GM19193 (cell line): ENCODE measurements around the gene UBTD1.

Experiments used
- POLR2A ChIP-seq: IDR thresholded peaks from 4 replicates; pipeline ENCODE4 v1.6.1; 2011; ENCODE audit not compliant: insufficient read depth, insufficient read length; ENCODE audit errors: extremely low read depth

The UBTD1 gene

DNA sequence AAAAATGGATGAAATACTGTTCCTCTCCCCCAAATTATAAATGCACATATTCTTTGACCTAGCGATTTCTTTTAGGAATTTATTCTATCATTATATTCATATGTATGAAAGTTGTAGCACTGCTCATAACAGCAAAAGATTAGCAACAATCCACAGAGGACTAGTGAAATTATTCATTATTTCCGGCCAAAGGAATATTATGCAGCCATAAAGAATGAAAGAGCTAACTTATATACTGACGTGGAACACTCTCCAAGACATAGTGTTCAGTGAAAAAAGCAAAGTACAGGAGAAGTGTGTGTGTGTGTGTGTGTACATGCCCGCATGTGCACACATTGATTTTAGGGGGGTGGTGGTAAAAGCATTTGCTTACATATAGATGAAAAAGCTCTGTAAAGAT, 23.8 kb upstream of the UBTD1 start:
- no peak for TF ChIP-seq POLR2A

DNA sequence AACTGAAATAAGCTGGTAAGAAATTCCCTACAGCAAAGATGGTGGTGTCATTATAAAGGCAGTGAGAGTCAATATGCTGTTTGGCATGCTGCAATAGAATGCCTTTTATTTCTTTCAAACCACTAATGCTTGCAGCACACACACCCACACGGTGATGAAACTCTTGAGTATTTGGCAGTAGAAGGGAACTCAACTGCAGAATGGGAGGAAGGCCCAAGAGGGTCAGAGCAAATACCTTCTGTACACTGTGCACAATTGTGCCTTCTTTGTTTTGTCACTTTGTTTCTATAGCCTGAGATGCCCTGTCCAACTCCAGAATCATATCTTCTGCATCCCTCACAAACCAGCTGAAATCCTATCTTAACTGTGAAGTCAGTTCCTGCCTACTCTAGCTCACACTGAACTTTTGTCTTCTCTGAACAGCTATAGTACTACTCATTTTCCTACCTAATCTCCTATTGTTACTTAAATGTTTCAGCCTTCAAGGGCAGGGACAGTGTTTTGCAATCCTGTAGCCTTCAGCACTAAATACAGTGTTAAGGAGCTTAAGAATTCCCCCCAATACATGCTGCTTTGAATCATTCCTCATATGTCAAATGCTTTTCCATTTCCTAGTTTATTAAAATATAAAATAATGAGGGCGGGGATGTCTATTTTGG, 22.7 kb upstream of the UBTD1 start:
- no peak for TF ChIP-seq POLR2A

DNA sequence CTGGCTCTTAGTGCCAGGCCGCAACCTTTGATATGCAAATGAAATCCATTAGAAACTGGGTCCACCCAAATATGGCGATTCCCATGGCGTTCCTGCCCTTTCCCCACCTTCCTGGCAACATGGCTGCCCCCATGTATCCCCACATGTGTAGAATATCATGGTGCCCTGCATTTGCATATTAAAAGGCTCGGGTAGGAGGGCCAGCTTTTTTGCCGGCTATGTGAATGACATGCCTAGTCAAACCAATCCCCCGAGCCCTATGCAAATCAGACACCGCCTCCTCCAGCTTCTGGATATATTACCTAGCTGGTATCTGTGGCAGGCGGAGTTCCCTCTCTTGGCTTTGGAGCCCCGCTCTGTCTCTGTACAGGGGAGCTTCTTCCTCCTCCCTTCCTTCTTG, 18.8 kb upstream of the UBTD1 start:
- TF ChIP-seq POLR2A: no peak

DNA sequence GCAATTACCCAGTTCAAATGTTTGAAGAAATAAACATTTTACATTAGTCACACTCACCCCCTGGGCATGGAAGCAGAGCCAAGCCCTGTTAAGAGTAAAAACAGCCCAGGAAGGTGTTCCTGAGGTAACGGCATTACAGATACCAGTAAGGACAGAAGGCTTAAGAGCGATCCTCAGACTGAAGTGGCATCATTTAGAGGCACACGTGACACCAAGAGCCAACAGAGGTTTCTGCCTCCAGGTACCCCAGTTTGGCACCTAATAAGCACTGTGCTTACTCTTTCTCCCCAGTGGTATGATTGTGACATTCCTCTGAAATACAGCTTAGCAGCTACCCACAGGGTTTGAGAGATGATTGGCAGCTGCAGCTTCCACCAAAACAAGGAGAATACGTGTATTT, 17.7 kb upstream of the UBTD1 start:
- TF ChIP-seq POLR2A: no peak

DNA sequence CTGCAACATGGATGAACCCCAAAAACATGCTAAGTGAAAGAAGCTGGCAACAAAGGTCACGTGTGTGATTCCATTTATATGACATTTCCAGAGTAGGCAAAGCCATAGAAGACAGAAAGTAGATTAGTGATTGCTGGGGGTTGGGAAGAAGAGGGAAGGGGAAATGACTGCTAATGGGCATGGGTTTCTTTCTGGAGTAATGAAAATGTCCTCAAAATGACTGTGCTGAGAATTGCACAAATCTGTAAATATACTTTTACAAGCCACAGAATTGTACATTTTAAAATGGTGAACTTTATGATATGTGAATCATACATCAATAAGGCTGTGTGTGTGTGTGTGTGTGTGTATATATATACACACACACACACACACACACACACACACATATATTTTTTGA, 16.3 kb upstream of the UBTD1 start:
- no peak for TF ChIP-seq POLR2A

DNA sequence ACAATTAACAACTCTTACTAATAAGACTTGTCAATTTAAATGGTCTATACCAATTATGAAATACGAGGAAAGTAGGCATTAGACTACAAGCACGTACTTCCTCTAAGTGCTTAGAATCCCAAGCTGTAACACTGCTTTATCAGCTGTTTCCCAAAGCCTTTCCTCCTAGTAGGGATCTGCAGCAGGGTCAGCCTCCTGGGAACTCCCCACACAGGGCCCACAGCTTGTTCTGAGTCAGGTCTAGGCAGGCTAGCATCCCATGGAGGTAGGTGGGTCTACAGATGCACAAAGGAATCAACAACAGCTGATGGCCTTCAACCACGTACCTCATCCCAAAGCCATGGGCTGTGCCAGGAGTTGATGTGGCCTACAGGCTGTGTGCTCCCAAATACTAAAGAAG, 15.2 kb upstream of the UBTD1 start:
- TF ChIP-seq POLR2A: no peak

DNA sequence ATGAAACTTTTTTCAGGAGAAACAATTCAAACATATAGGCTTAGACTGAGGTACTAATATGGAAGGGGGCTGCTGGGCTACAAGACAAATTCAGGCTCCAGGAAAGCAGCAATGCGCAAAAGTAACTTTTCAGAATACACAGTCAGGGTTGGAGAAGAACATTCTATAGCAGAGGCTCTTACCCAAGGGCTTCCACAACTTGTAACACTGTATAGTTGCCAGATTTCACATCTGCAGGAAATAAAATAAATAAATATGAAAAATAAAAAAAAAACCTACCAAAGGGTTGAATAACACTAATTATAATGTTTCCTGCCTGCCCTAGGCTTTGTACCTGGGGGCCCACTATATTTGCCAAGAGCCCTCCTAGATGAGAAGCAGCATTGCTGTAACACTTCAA, 14.8 kb upstream of the UBTD1 start:
- TF ChIP-seq POLR2A: no peak

DNA sequence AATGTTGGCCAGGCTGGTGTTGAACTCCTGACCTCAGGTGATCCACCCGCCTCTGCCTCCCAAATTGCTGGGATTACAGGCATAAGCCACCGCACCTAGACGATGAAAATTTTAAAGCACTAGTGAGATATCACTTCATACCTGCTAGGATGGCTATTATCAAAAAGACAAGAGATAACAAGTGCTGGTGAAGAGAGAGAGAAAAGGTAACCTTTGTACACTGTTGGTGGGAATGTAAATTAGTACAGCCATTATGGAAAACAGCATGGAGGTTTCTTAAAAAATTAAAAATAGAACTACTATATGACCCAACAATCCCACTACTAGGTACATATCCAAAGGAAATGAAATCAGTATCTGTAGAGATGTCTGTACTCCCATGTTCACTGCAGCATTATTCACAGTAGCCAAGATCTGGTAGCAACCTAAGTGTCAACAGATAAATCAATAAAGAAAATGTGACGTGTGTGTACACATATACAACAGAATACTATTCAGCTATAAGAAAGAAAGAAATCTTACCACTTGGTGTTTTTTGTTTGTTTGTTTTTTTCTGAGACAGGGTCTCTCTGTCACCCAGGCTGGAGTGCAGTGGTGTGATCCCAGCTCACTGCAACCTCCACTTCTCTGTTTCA, 13.0 kb upstream of the UBTD1 start:
- TF ChIP-seq POLR2A: no peak

DNA sequence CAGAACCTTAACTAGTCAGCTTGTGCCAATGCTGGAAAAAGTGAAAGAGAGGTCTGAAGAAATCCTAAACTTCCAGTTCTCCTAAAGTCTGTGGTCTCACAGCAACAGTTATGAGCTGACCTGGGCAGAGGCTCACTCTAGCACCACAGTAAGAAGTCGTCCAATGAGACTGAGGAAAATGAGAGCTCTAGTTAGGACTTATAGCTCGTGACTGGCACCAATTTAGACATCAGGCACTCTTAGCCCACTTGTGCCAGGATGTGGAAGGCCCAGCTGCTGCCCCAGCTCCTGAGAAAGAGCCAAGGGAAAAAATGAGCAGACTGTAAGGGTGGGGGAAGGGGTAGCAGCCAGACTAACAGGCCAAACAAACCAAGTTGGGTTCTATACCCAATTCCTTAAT, 8.1 kb upstream of the UBTD1 start:
- TF ChIP-seq POLR2A: no peak

DNA sequence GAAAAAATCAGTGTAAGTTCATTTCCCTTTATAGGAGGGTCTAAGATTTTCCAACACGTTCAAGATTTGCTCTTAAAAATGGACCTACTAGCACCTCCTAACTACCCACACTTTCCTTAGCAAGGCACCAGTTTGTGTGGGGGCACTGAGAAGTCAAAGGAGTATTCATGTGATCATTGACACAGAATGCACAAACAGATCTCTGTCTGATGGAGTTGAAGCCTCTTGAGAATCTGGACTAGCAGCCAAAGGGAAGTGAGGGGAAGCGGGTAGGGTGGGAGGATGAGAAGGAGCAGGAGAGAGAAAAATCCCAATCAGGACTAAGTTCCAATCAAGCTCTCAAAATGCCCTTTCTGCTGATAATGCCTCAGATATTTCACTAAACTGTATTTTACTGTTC, 4.6 kb upstream of the UBTD1 start:
- TF ChIP-seq POLR2A: no peak

DNA sequence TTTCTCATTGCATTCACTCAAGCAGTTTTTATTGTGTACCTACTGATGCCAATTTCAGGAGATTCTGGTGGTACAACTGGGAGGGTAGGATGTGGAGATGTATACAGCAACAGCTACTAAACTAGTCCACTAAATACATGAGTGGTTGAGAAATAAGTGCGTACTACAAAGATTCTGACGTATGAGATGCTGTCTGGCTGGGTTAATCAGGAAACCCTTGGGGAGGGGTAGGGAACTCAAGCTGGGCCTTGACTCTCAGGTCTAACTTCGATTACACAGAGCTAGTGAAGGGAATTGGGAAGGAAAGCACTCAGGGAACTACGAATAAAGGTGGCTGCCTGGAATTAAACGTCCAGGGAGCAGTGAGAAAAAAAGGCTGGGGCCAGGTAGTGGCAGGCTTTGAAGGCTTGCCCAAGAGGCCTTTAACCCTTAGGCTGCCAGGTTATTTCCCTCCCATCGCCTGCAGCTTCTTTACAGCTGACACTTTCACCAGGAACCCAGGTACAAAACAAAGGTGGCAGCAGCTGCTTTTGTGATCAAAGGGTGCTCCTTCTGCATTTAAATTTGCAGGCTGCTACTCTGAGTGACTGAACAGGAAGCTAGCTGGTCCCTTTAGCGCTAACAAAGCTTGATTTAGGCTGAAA, 3.7 kb upstream of the UBTD1 start:
- no peak for TF ChIP-seq POLR2A

DNA sequence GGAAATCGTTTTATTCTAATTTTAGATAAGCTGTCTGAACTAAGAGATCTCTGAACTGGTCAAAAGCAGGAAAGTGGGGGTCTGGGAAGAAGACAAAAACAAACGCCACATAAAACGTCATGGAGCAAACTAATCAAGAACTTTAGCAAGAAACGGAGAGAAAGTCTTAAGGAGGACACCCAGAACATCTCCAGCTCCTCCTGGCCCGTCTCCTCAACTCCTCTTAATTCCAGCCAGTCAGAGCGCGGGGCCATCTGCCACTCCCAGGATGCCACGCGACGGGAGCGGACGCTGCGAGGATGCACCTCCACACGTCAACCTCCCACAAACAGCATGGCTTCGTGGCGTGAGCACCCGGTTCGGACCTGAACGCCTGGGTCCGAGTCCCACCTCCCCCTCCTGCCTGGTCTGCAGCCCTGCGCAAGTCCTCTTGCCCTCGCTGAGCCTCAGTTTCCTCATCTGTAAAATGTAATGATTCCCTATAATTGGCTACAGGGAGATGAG, 1.1 kb upstream of the UBTD1 start:
- TF ChIP-seq POLR2A: peak; percentile 75

DNA sequence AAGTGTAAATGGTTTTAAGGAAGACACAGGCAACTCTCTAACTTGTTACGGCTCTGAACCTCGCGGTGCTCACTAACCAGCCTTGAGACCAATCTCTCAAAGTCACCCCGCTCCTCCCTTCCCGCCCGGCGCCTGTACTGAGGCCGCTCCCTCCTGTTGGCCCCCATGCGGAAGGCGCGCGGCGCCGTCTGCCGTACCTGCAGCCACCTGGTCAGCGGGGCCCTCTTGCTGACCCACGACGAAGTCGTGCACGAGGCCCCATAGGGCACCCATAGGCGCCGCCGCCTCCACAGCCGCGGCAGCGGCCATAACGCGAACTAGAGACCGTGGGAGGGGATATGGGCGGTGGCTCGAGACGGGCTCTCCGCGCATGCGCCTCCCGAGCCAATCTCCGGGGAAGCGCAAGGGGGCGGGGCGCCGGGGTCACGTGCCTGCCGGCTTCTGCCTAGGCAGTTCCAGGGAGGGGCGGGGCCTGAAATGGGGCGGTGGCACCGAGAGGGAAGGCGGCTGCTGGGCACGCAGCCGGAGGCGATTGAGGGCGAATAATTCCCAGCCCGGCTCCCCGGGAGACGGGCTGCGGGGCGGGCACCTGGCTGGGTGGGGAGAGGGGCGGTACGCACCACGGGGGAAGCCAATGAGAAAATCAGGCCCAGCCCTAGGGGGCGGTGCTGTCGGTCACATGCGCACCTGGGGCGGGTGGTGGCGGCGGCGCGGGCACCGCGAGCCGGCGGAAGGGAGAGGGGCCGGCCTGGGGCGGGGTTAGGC, 466 bp upstream of the UBTD1 start, which contains the start of gene MMS19:
Gene MMS19, minus strand, starts transcription at position 347 of the 765 bp plus-strand sequence. Its CDS starts 38 bp downstream, at position 309.
- TF ChIP-seq POLR2A: peak; percentile 91

DNA sequence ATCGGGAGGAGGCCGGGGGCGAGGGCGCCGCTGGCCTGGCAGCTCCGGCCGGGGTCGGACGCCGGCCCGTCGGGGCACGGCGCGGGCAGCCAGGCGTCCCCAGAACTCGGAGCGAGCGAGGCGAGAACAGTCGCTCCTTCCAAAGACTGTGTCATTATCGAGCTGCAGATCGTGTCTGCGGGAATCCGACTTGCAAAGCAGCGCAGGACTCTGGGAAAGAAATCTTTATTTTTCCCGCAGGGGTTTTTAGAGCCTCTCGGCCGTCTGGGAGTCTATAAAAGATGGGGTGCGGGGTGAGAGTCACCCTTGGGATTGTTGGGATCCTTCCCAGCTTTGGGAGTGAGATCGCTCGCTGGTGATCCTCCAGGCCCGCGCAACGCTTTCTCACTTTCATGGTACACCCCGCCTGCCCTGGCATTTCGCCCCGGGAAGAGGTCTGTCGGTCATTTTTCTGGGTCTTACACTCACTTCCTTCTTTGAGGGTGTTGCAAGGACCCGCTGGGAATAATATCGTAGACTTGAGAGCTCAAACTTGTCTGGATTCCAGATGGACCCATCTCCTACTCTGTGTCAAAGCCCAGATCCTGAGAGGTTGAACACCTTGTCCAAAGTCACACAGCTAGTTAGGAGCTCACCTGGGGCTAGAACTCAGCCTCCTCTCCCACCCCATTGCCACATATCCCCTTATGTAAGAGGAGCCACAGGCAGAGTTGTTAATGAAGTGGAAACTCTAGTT, 1.0 kb downstream of the UBTD1 start:
- TF ChIP-seq POLR2A: no peak

DNA sequence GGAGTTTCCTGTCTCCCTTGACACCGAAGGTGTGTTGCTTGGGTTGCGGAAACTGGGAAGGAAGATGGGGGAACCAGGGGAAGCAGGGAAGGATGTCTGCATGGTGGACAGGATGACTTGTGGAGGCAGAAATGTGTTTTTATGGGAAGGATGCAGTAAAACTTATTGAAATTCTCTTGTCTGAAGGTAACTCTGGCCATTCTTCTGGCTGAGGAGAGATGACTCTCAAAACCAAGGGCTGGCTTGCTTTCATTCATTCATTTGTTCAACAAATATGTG, 1.5 kb downstream of the UBTD1 start:
- no peak for TF ChIP-seq POLR2A

DNA sequence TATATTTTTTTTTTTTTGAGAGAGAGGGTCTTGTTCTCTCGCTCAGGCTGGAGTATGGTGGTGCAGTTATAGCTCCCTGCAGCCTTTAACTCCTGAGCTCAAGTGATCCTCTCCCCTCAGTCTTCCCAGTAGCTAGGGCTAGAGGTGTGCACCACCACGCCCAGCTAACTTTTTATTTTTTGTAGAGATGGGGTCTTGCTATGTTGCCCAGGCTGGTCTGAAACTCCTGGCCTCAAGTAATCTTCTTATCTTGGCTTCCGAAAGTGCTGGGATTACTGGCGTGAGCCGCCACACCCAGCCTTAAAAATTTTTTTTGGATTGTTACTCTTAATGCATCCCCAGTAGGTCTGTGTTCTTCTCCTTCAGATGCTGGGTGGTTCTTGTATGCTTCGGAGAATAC, 4.2 kb downstream of the UBTD1 start:
- TF ChIP-seq POLR2A: no peak

DNA sequence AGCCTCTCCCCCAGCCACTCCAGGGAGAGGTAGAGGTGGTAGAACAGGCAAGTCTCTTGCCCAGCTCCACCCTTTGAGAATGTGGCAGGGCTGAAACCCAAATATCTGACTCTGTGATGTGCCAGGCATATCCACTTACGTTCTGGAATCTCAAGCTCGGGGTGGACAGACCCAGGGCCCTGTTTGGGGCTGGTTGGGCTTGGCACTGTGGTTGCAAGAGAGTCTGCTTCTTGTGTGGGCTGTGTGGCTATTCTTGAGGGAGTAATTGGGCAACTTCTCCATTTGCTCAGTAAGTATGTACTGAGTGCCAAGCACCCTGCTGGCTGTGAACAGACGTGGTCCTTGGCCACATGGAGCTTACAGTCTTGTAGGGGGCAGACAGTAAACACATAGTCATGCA, 4.7 kb downstream of the UBTD1 start:
- no peak for TF ChIP-seq POLR2A
